ENCODE results near the gene LPAR1.

Gene LPAR1

GRCh38 chr9:110850401-110851135 is 187.7 kb downstream of the LPAR1 start:
- Histone ChIP-seq H3K27ac (replicated peaks) (no peak overlapping the region), H3K27me3 (ENCODE audit: insufficient read depth, poor library complexity, severe bottlenecking) (no peaks in the 10 kb centered on the region), H3K4me3 (replicated peaks; ENCODE audit: insufficient read depth, low read length) (no peak overlapping the region)
- DNase-seq (ENCODE audit: low read depth in 1 of 2, low spot score in 1 of 2), result no peak
- TF ChIP-seq, protein P1, sequence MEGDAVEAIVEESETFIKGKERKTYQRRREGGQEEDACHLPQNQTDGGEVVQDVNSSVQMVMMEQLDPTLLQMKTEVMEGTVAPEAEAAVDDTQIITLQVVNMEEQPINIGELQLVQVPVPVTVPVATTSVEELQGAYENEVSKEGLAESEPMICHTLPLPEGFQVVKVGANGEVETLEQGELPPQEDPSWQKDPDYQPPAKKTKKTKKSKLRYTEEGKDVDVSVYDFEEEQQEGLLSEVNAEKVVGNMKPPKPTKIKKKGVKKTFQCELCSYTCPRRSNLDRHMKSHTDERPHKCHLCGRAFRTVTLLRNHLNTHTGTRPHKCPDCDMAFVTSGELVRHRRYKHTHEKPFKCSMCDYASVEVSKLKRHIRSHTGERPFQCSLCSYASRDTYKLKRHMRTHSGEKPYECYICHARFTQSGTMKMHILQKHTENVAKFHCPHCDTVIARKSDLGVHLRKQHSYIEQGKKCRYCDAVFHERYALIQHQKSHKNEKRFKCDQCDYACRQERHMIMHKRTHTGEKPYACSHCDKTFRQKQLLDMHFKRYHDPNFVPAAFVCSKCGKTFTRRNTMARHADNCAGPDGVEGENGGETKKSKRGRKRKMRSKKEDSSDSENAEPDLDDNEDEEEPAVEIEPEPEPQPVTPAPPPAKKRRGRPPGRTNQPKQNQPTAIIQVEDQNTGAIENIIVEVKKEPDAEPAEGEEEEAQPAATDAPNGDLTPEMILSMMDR (IDR thresholded peaks at IDR 0.05; ENCODE audit: insufficient read depth, low read length), result no peak
- TF ChIP-seq POLR2AphosphoS5 (IDR thresholded peaks at IDR 0.05; ENCODE audit: low read depth) (no peak), SPI1 (IDR thresholded peaks at IDR 0.05; ENCODE audit: borderline replicate concordance, low read depth) (no peak)
- TF ChIP-seq, protein P2, sequence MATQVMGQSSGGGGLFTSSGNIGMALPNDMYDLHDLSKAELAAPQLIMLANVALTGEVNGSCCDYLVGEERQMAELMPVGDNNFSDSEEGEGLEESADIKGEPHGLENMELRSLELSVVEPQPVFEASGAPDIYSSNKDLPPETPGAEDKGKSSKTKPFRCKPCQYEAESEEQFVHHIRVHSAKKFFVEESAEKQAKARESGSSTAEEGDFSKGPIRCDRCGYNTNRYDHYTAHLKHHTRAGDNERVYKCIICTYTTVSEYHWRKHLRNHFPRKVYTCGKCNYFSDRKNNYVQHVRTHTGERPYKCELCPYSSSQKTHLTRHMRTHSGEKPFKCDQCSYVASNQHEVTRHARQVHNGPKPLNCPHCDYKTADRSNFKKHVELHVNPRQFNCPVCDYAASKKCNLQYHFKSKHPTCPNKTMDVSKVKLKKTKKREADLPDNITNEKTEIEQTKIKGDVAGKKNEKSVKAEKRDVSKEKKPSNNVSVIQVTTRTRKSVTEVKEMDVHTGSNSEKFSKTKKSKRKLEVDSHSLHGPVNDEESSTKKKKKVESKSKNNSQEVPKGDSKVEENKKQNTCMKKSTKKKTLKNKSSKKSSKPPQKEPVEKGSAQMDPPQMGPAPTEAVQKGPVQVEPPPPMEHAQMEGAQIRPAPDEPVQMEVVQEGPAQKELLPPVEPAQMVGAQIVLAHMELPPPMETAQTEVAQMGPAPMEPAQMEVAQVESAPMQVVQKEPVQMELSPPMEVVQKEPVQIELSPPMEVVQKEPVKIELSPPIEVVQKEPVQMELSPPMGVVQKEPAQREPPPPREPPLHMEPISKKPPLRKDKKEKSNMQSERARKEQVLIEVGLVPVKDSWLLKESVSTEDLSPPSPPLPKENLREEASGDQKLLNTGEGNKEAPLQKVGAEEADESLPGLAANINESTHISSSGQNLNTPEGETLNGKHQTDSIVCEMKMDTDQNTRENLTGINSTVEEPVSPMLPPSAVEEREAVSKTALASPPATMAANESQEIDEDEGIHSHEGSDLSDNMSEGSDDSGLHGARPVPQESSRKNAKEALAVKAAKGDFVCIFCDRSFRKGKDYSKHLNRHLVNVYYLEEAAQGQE (IDR thresholded peaks at IDR 0.05; ENCODE audit: insufficient replicate concordance, low read depth), result no peak

- no peak overlapping the region; the same call in 1 of the 2 replicates for H3K27ac ChIP-seq (replicated peaks)
- no peak overlapping the region for H3K4me3 ChIP-seq (replicated peaks; ENCODE audit: insufficient read depth, low read length)
- H3K27me3 ChIP-seq (ENCODE audit: insufficient read depth, poor library complexity, severe bottlenecking), result no peaks in the 10 kb centered on the region
- peak in 1 of 2 experiments; percentile 26 for DNase-seq (ENCODE audit: low read depth in 1 of 2, low spot score in 1 of 2)
- TF ChIP-seq, protein P2 (IDR thresholded peaks at IDR 0.05; ENCODE audit: insufficient replicate concordance, low read depth), result no peak
- peak; percentile 18; the same call in 1 of the 2 replicates for TF ChIP-seq SPI1 (IDR thresholded peaks at IDR 0.05; ENCODE audit: borderline replicate concordance, low read depth)
These were observed 190.6 kb downstream of the LPAR1 start for GRCh38 chr9:110847671-110848070.

DNA sequence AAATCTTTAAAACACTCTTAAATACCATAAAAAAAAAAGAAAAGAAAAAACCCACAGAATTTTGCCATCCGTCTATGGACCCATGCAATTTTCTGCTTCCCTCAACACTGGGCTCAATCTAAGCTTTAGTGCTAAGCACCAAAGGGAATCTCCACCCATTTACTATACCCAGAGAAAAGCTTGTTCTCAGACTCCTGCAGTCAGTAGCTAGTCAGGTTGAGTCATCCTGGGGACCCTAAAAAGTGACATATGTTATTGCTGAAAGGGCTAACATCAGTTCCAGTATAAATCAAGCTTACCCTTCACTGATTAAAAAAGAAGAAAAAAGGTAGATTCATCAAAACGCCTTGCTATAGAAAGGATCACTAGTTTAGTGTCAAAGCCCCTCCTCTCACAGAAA is 192.1 kb downstream of the LPAR1 start:
- Histone ChIP-seq H3K27ac (replicated peaks) (no peak overlapping the region), H3K4me3 (replicated peaks; ENCODE audit: insufficient read depth, low read length) (no peak overlapping the region), H3K27me3 (ENCODE audit: insufficient read depth, poor library complexity, severe bottlenecking) (no peaks in the 10 kb centered on the region)
- TF ChIP-seq SPI1 (IDR thresholded peaks at IDR 0.05; ENCODE audit: borderline replicate concordance, low read depth) (no peak), GABPA (IDR thresholded peaks at IDR 0.05; ENCODE audit: low read depth) (no peak), POLR2AphosphoS5 (IDR thresholded peaks at IDR 0.05; ENCODE audit: low read depth) (no peak)
- TF ChIP-seq, protein P1 (IDR thresholded peaks at IDR 0.05; ENCODE audit: insufficient read depth, low read length), result no peak
- TF ChIP-seq, protein P2 (IDR thresholded peaks at IDR 0.05; ENCODE audit: insufficient replicate concordance, low read depth), result no peak
- no peak for DNase-seq (ENCODE audit: low read depth in 1 of 2, low spot score in 1 of 2)
